ENCODE measurements around the gene MAX. TPM values are rescaled to one million over a fixed set of nuclear protein-coding genes. Genes with fewer than 3 reads are reported as not detected.

MAX gene
- total and polyA plus RNA-seq, 2 of the 4 experiments (the other 2 are of a cell fraction): 45.2 to 51.8 TPM

GRCh38 chr14:65069874-65070413, 32.4 kb downstream of the MAX start:
- Histone ChIP-seq H4K91ac (ENCODE audit: insufficient read depth, low read depth, low read length) (no peak overlapping the region), H3K27me3 (ENCODE audit: control insufficient read depth, insufficient read depth, low read length) (no peaks in the 10 kb centered on the region), H2BK120ac (ENCODE audit: low read depth, low read length) (no peak overlapping the region), H3K9me3 (ENCODE audit: control insufficient read depth, insufficient read depth, low read length) (no peaks in the 10 kb centered on the region), H4K8ac (ENCODE audit: low read depth in 2 of 2, low read length in 2 of 2) (no peak overlapping the region), H4K20me1 (ENCODE audit: insufficient read depth, low read length) (peaks cover 10% of the 10 kb centered on the region), H3K4me2 (ENCODE audit: low read depth, low read length) (no peak overlapping the region), H3K18ac (ENCODE audit: low read depth, low read length) (no peak overlapping the region), H3K4ac (ENCODE audit: low read depth, low read length) (no peak overlapping the region), H3K56ac (ENCODE audit: extremely low read depth, insufficient read depth, low read length) (no peak overlapping the region), H2AFZ (replicated peaks; ENCODE audit: low read length, poor library complexity) (no peak overlapping the region), H3K79me1 (ENCODE audit: low read depth in 1 of 2, low read length in 2 of 2) (peaks cover 0 to 27% of the 10 kb centered on the region in 2 experiments; a peak in 3 of 4 replicates), H3K36me3 (ENCODE audit: control insufficient read depth, insufficient read depth, low read length) (peaks cover 33% of the 10 kb centered on the region), H3K9ac (ENCODE audit: low read depth, low read length) (no peak overlapping the region), H3K14ac (replicated peaks; ENCODE audit: low read depth, low read length) (no peak overlapping the region), H3K4me3 (ENCODE audit: insufficient read depth, low read depth, low read length) (no peak overlapping the region), H2BK15ac (ENCODE audit: low read depth, low read length) (no peak overlapping the region), H2BK5ac (ENCODE audit: low read depth, low read length, poor library complexity, severe bottlenecking) (no peak overlapping the region), H2BK20ac (ENCODE audit: low read depth, low read length) (no peak overlapping the region), H3K9me1 (ENCODE audit: insufficient read depth, low read length) (peaks cover 18% of the 10 kb centered on the region), H2AK5ac (ENCODE audit: low read depth, low read length) (no peak overlapping the region), H2AK9ac (replicated peaks; ENCODE audit: low read depth, low read length, poor library complexity) (no peak overlapping the region), H4K5ac (ENCODE audit: low read depth, low read length) (no peak overlapping the region), H3K27ac (ENCODE audit: insufficient read depth, low read length) (no peak overlapping the region), H3K23ac (ENCODE audit: low read depth, low read length) (no peak overlapping the region), H3K4me1 (ENCODE audit: control insufficient read depth, insufficient read depth, low read length) (no peaks in the 10 kb centered on the region)
- DNase-seq (no peak), ATAC-seq (ENCODE audit: low read depth) (no peak)
- intact Hi-C loops (cut with micrococcal nuclease): no loop called here
- POLR2A ChIA-PET (ENCODE audit: unreplicated experiment): no interaction called here
- WGBS, 2 experiments (ENCODE audit: extremely low coverage in 2 of 2, insufficient read length in 1 of 2): no CpG with 5 or more reads among the region's 5 CpGs
- dilution Hi-C loops (cut with HindIII; ENCODE audit: low sequenced_read_pairs, unreplicated experiment): no loop called here
- CTCF ChIA-PET: no interaction called here
- TF ChIP-seq ELK1 (IDR thresholded peaks at IDR 0.05; ENCODE audit: borderline replicate concordance, low read depth, low read length): no peak
- no peak for TF ChIP-seq RAD21 (IDR thresholded peaks at IDR 0.05; ENCODE audit: low read length)
- no peak for TF ChIP-seq BHLHE40 (IDR thresholded peaks at IDR 0.05; ENCODE audit: low read depth, low read length)
- TF ChIP-seq RFX5 (IDR thresholded peaks at IDR 0.05; ENCODE audit: low read depth, low read length): no peak
- TF ChIP-seq CTCF (conservative IDR thresholded peaks at IDR 0.05; ENCODE audit: low read depth, low read length): no peak
- TF ChIP-seq MAFK (IDR thresholded peaks at IDR 0.05; ENCODE audit: low read depth, low read length): no peak
- TF ChIP-seq SMC3 (IDR thresholded peaks at IDR 0.05; ENCODE audit: low read depth, low read length): no peak
- no peak for TF ChIP-seq MAZ (IDR thresholded peaks at IDR 0.05; ENCODE audit: borderline replicate concordance, low read depth, low read length)
- no peak for TF ChIP-seq USF2 (IDR thresholded peaks at IDR 0.05; ENCODE audit: low read depth, low read length)
- no peak for TF ChIP-seq FOS (IDR thresholded peaks at IDR 0.05; ENCODE audit: low read depth, low read length)
- TF ChIP-seq POLR2A (IDR thresholded peaks at IDR 0.05; ENCODE audit: low read depth, low read length): no peak
- no peak for TF ChIP-seq CEBPB (IDR thresholded peaks at IDR 0.05; ENCODE audit: low read depth, low read length)
- no peak for TF ChIP-seq RCOR1 (IDR thresholded peaks at IDR 0.05; ENCODE audit: insufficient replicate concordance, low read length)
- no peak for TF ChIP-seq NFE2L2 (IDR thresholded peaks at IDR 0.05; ENCODE audit: low read depth, low read length)
- TF ChIP-seq MXI1 (IDR thresholded peaks at IDR 0.05; ENCODE audit: borderline replicate concordance, low read depth, low read length): no peak
- no peak for TF ChIP-seq CHD1 (IDR thresholded peaks at IDR 0.05; ENCODE audit: low read depth, low read length)
- no TSS peak for BruUV-seq (replicated peaks)
- in situ Hi-C loops (cut with MboI; ENCODE audit: low sequenced_read_pairs): no loop called here

All from IMR-90 (cell line).